ENCODE measurements around the gene EMID1.

- no peak for TF ChIP-seq FOXM1 (IDR thresholded peaks at IDR 0.05; ENCODE audit: borderline replicate concordance)
- TF ChIP-seq SP1 (IDR thresholded peaks at IDR 0.05), result no peak
- no peak for TF ChIP-seq ZNF384 (IDR thresholded peaks at IDR 0.05)
These were observed 49.2 kb upstream of the EMID1 start for GRCh38 chr22:29156507-29156906.

Data from HEK293T (cell line).